GM21515 (cell line): ENCODE measurements around the gene SELENOW.
"Not testable (repeated sequence)": the region's sequence is repeated elsewhere in the genome, so short reads cannot be mapped to it uniquely, and the experiment has no call there.

Source experiments
- ATAC-seq: cut with Tn5 transposase; IDR thresholded peaks from one replicate; pipeline ENCODE4 v1.9.1; 2021; ENCODE audit not compliant: unreplicated experiment

The SELENOW gene

DNA sequence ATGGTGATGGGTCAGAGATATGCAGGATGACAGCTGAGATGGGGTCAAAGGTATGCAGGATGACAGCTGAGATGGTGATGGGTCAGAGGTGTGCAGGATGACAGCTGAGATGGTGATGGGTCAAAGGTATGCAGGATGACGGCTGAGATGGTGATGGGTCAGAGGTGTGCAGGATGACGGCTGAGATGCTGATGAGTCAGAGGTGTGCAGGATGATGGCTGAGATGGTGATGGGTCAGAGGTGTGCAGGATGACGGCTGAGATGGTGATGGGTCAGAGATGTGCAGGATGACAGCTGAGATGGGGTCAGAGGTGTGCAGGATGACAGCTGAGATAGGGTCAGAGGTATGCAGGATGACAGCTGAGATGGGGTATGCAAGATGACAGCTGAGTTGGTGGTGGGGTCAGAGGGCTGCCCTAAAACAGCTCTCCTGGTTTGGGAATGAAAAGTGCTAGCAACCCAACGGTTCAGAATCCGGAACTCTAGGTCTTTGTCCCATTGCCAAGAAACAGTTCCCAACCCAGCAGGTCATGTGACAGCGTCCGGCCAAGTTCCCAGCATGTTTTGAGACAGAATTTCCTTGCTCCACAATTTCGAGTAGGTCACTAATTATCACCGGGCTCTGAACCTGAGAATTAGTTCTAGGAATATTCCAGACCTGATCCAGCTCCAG, 3.2 kb downstream of the SELENOW start:
- no peak for ATAC-seq

GRCh38 chr19:47786566-47786965, 8.1 kb downstream of the SELENOW start:
- ATAC-seq: no peak

GRCh38 chr19:47787307-47787706, 8.8 kb downstream of the SELENOW start:
- not testable (repeated sequence) for ATAC-seq

- ATAC-seq: not testable (repeated sequence)
Observed at GRCh38 chr19:47789811-47790210, 11.3 kb downstream of the SELENOW start.

- ATAC-seq: no peak
Observed at GRCh38 chr19:47790398-47790814, 11.9 kb downstream of the SELENOW start.

DNA sequence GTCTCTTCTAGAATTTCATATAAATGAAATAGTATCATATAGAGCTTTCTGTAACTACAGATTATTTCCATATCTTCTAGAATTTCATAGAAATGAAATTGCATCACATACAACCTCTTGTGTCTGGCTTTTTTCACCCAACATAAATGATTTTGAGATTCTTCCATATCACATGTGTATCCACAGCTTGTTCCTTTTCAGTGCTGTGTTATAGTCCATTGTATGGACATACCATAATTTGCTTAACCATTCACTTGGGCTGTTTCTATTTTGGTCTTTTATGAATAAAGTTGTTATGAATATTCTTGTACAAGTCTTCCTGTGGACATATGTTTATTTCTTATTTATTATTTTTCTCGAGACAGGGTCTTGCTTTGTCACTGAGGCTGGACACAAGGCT, 14.1 kb downstream of the SELENOW start:
- no peak for ATAC-seq

DNA sequence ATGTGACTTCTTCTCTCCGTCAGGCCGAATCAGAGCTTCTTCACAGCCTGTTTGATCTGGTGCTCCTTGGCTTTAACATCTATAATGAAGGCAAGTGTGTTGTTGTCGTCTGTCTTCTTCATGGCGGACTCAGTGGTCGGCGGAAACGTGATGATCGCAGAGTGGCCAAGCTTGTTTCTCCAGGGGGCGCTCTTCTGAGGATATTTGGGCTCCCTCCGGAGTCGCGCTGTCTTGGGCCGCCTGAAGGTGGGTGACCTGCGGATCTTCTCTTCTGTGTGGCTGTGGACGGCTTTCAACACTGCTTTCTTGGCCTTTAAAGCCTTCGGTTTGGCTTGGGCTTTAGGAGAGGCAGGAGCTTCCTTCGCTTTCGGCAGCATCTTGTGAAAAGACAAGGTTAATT, 16.0 kb downstream of the SELENOW start:
- no peak for ATAC-seq

DNA sequence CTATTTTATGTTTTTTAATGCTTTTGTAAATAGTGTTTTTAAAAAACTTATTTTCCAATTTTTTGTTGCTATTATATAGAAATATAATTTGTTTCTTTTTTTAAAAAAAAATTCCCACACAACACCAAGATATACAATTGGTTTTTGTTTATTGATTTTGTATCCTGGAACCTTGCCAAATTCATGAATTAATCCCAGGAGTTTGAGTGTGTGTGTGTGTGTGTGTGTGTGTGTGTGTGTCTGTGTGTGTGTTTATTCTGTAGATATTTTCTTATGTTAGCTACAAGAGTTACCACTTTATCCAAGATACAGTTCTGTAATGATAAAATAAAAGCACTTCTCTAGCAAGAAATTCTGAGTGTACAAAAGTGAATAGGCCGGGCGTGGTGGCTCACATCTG, 18.3 kb downstream of the SELENOW start:
- ATAC-seq: no peak

DNA sequence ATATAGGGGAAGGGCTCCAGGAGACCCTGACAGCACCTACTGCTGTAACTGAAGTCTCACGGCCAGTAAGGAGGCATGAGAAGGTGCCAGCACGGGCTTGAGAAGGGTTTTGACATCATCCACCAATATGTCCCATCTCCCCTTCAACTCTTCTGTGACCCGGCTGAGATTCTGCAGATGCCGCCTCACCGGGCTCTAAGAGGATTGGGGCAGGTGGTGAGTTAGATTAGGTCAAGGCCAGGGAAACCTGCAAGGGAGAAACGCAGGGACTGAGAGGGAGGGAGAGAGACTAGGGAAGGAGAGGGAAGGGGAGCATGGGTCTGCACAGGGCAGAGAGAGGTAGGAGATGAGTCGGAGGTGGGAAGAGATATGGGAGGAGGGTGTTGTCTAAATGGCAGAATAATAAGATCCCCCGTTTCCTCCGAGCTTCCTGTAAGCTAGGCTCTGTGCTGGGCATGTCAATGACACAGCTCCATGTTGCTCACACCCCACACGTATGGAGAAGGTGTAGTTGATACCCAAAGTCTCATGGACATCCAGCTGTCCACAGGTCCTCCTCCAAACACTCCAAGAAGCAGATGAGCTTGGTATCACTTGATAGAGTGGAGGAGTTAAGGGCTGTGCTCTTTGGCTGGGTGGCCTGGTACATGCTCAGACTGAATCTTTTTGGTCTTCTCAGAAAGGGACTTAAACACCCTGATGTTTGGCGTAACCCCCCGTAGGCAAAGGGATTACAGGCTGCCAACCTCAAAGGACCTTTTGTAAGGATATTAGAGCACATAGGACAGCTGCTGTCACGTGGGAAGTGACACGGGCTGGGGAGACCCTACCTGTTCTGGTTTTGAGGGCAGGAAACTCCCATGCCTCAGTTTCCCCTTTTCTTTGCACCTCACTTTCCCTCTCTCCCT, 19.7 kb downstream of the SELENOW start:
- no peak for ATAC-seq

DNA sequence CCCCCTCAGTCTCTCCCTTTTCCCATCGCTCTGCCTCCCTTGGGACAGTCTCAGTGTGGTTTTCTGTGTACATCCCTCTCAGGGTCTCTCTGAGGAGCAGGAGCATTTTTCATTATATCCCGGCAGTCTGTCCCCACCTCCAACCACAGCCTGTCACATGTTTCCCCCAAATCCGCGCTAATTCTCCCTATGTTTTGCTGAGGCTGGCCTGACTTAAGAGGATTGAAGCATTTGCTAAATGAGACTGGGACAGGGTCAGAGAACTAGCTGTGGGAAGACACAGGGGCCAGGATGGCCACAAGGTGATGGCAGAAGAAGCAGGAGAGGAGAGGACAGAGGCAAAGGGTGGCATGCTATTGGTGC, 20.4 kb downstream of the SELENOW start:
- ATAC-seq: no peak

GRCh38 chr19:47801270-47801669, 22.8 kb downstream of the SELENOW start:
- ATAC-seq: no peak

- ATAC-seq: no peak
Observed at GRCh38 chr19:47802521-47803043, 24.1 kb downstream of the SELENOW start.

- ATAC-seq: not testable (repeated sequence)
Observed at GRCh38 chr19:47803148-47803547, 24.6 kb downstream of the SELENOW start.

DNA sequence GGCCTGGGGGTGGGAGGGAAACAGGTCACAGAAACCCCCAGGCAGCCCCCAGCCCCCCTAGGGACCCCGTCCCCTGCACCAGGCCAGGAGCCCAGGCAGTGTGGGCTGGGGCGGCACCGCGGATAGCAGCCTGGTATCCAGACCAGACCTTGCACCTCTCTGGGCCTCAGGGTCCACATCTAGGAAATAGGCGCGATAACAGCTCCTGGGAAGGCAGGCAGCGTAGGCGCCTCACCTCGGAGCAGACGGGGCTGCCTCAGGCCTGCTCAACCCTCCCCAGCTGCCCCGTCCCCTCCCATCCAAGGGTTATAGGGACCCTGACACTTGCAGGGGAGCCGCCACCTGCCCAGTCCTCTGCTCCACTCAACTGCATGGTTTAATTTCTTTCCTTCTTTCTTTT, 25.2 kb downstream of the SELENOW start:
- ATAC-seq: not testable (repeated sequence)

GRCh38 chr19:47804451-47804850, 25.9 kb downstream of the SELENOW start, which contains the start of gene TPRX1:
TSS of gene TPRX1 (minus strand) at chr19:47804551. CDS start at chr19:47804539, 12 bp downstream.
- not testable (repeated sequence) for ATAC-seq

DNA sequence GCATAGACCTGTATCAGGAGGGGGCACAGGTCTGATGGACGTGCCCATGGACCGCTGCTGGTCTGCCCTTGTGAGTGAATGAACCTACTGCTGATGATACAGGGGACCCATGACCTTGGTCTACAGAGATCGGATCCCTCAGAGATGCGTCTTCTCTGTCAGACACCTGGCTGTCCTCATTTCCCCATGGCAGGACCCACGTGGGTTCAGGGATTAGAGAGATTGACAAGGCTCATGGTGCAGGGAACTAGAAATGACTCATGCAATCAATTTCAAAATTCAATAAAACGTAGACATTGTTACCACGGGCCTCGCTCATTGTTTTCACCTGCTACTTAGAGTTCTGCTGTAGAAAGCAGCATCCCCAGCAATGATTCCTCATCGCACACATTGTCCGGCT, 26.8 kb downstream of the SELENOW start:
- ATAC-seq: no peak

GRCh38 chr19:47806435-47806834, 27.9 kb downstream of the SELENOW start:
- no peak for ATAC-seq

- no peak for ATAC-seq
Observed at GRCh38 chr19:47813304-47813994, 34.9 kb downstream of the SELENOW start.

DNA sequence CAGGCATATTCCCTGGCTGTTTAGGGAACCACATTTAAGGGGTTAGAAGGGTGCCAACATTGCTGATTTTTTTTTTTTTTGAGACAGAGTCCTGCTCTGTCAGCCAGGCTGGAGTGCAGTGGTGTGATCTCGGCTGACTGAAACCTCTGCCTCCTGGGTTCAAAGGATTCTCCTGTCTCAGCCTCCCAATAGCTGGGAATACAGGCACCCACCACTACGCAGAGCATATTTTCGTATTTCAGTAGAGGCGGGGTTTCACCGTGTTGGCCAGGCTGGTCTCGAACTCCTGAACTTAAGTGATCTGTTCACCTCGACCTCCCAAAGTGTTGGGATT, 35.5 kb downstream of the SELENOW start:
- ATAC-seq: no peak

DNA sequence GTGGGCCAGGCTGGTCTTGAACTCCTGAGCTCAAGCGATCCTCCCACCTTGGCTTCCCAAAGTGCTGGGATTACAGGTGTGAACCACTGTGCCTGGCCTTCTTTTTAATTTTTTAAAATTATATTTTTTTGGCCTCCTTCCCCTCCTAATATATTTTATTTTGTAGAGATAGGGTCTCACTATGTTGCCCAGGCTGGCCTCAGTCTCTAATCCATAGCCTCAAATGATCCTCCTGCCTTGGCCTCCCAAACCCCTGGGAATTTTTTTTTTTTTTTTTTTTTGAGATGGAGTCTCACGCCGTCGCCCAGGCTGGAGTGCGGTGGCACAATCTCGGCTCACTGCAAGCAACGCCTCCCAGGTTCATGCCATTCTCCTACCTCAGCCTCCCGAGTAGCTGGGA, 37.8 kb downstream of the SELENOW start:
- ATAC-seq: not testable (repeated sequence)

DNA sequence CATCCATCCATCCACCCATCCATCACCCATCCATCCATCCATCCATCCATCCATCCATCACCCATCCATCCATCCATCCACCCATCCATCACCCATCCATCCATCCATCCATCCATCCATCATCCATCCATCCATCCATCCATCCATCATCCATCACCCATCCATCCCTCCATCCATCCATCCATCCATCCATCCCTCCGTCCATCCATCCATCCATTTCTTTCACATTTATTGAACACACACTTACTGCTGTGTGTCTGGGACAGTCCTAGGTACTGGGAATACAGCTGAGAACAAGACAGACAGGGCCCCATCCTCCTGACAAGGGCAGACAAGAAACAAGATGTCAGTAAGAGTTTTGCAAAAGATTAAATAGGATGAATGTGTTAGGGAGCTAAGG, 39.7 kb downstream of the SELENOW start:
- ATAC-seq: not testable (repeated sequence)
